ENCODE results near the gene LDLRAD2. TPM values are rescaled to one million over a fixed set of nuclear protein-coding genes. Genes with fewer than 3 reads are reported as not detected.
"Not testable (repeated sequence)": the region's sequence is repeated elsewhere in the genome, so short reads cannot be mapped to it uniquely, and the experiment has no call there.

LDLRAD2 gene
- total RNA-seq, 2 donors from 2014 or later = 0.05 to 0.07 TPM

GRCh38 chr1:21821385-21822019 lies 9.4 kb downstream of the LDLRAD2 start:
- no peaks in the 10 kb centered on the region for H3K36me3 Mint-ChIP-seq (ENCODE audit: insufficient read depth in 2 of 2)
- no peaks in the 10 kb centered on the region for H3K9me3 Mint-ChIP-seq
- ATAC-seq (replicated peaks in 1 of 2) (no peak), DNase-seq (no peak)
- H3K27ac Mint-ChIP-seq = no peak overlapping the region
- H3K4me3 Mint-ChIP-seq = no peak overlapping the region
- H3K4me1 Mint-ChIP-seq (ENCODE audit: low read depth) = no peaks in the 10 kb centered on the region
- no peaks in the 10 kb centered on the region for H3K27me3 Mint-ChIP-seq (ENCODE audit: low read depth)

GRCh38 chr1:21822349-21822748 lies 10.3 kb downstream of the LDLRAD2 start:
- H3K4me3 Mint-ChIP-seq = no peak overlapping the region
- no peaks in the 10 kb centered on the region for H3K4me1 Mint-ChIP-seq (ENCODE audit: low read depth)
- no peaks in the 10 kb centered on the region for H3K36me3 Mint-ChIP-seq (ENCODE audit: insufficient read depth in 2 of 2)
- no peak for DNase-seq
- no peak overlapping the region for H3K27ac Mint-ChIP-seq
- ATAC-seq (replicated peaks in 1 of 2) = no peak
- H3K9me3 Mint-ChIP-seq = no peaks in the 10 kb centered on the region
- no peaks in the 10 kb centered on the region for H3K27me3 Mint-ChIP-seq (ENCODE audit: low read depth)

- DNase-seq (no peak), ATAC-seq (replicated peaks in 1 of 2) (no peak)
- no peaks in the 10 kb centered on the region for H3K9me3 Mint-ChIP-seq
- H3K27ac Mint-ChIP-seq = no peak overlapping the region
- H3K4me1 Mint-ChIP-seq (ENCODE audit: low read depth) = no peaks in the 10 kb centered on the region
- no peaks in the 10 kb centered on the region for H3K27me3 Mint-ChIP-seq (ENCODE audit: low read depth)
- no peak overlapping the region for H3K4me3 Mint-ChIP-seq
- no peaks in the 10 kb centered on the region for H3K36me3 Mint-ChIP-seq (ENCODE audit: insufficient read depth in 2 of 2)
Observed at GRCh38 chr1:21823206-21823979, 11.3 kb downstream of the LDLRAD2 start.

GRCh38 chr1:21823980-21824702 lies 12.1 kb downstream of the LDLRAD2 start:
- H3K27me3 Mint-ChIP-seq (ENCODE audit: low read depth) = no peaks in the 10 kb centered on the region
- no peak for ATAC-seq (replicated peaks in 1 of 2)
- H3K36me3 Mint-ChIP-seq (ENCODE audit: insufficient read depth in 2 of 2) = no peaks in the 10 kb centered on the region
- H3K27ac Mint-ChIP-seq = no peak overlapping the region
- H3K4me3 Mint-ChIP-seq = no peak overlapping the region
- no peaks in the 10 kb centered on the region for H3K4me1 Mint-ChIP-seq (ENCODE audit: low read depth)
- DNase-seq = no peak
- no peaks in the 10 kb centered on the region for H3K9me3 Mint-ChIP-seq

- no peaks in the 10 kb centered on the region for H3K36me3 Mint-ChIP-seq (ENCODE audit: insufficient read depth in 2 of 2)
- H3K27ac Mint-ChIP-seq = no peak overlapping the region
- H3K4me1 Mint-ChIP-seq (ENCODE audit: low read depth) = no peaks in the 10 kb centered on the region
- H3K9me3 Mint-ChIP-seq = no peaks in the 10 kb centered on the region
- ATAC-seq (replicated peaks in 1 of 2) = no peak
- no peaks in the 10 kb centered on the region for H3K27me3 Mint-ChIP-seq (ENCODE audit: low read depth)
- no peak overlapping the region for H3K4me3 Mint-ChIP-seq
- no peak for DNase-seq
Observed at GRCh38 chr1:21824926-21825325, 12.9 kb downstream of the LDLRAD2 start.

GRCh38 chr1:21825393-21825792 lies 13.3 kb downstream of the LDLRAD2 start:
- Mint-ChIP-seq H3K36me3 (ENCODE audit: insufficient read depth in 2 of 2) (no peaks in the 10 kb centered on the region), H3K9me3 (no peaks in the 10 kb centered on the region), H3K4me1 (ENCODE audit: low read depth) (no peaks in the 10 kb centered on the region), H3K4me3 (no peak overlapping the region), H3K27ac (no peak overlapping the region), H3K27me3 (ENCODE audit: low read depth) (no peaks in the 10 kb centered on the region)
- DNase-seq (no peak), ATAC-seq (replicated peaks in 1 of 2) (no peak)

- not testable (repeated sequence) for H3K9me3 Mint-ChIP-seq; H3K36me3 Mint-ChIP-seq (ENCODE audit: insufficient read depth in 2 of 2); ATAC-seq (replicated peaks in 1 of 2); DNase-seq; H3K27me3 Mint-ChIP-seq (ENCODE audit: low read depth); H3K27ac Mint-ChIP-seq; H3K4me1 Mint-ChIP-seq (ENCODE audit: low read depth); H3K4me3 Mint-ChIP-seq
Observed at GRCh38 chr1:21826694-21827093, 14.6 kb downstream of the LDLRAD2 start.

GRCh38 chr1:21827141-21827679 lies 15.1 kb downstream of the LDLRAD2 start:
- no peak overlapping the region for H3K27ac Mint-ChIP-seq
- no peak overlapping the region for H3K4me3 Mint-ChIP-seq
- ATAC-seq (replicated peaks in 1 of 2) (no peak), DNase-seq (no peak)
- H3K36me3 Mint-ChIP-seq (ENCODE audit: insufficient read depth in 2 of 2) = no peaks in the 10 kb centered on the region
- no peaks in the 10 kb centered on the region for H3K9me3 Mint-ChIP-seq
- H3K27me3 Mint-ChIP-seq (ENCODE audit: low read depth) = no peaks in the 10 kb centered on the region
- H3K4me1 Mint-ChIP-seq (ENCODE audit: low read depth) = no peaks in the 10 kb centered on the region

GRCh38 chr1:21828075-21828474 lies 16.0 kb downstream of the LDLRAD2 start:
- no peak for DNase-seq
- Mint-ChIP-seq H3K9me3 (no peaks in the 10 kb centered on the region), H3K36me3 (ENCODE audit: insufficient read depth in 2 of 2) (peaks cover 2 to 3% of the 10 kb centered on the region in 2 donors), H3K4me1 (ENCODE audit: low read depth) (no peaks in the 10 kb centered on the region), H3K27ac (no peak overlapping the region), H3K27me3 (ENCODE audit: low read depth) (no peaks in the 10 kb centered on the region), H3K4me3 (no peak overlapping the region)
- no peak for ATAC-seq (replicated peaks in 1 of 2)

- no peaks in the 10 kb centered on the region for H3K27me3 Mint-ChIP-seq (ENCODE audit: low read depth)
- H3K4me1 Mint-ChIP-seq (ENCODE audit: low read depth) = no peaks in the 10 kb centered on the region
- H3K4me3 Mint-ChIP-seq = no peak overlapping the region
- no peak for DNase-seq
- no peak overlapping the region for H3K27ac Mint-ChIP-seq
- no peak for ATAC-seq (replicated peaks in 1 of 2)
- H3K9me3 Mint-ChIP-seq = no peaks in the 10 kb centered on the region
- peaks cover 2 to 3% of the 10 kb centered on the region in 2 donors for H3K36me3 Mint-ChIP-seq (ENCODE audit: insufficient read depth in 2 of 2)
Observed at GRCh38 chr1:21828506-21829210, 16.6 kb downstream of the LDLRAD2 start.

- Mint-ChIP-seq H3K4me3 (no peak overlapping the region), H3K9me3 (no peaks in the 10 kb centered on the region), H3K4me1 (ENCODE audit: low read depth) (no peaks in the 10 kb centered on the region), H3K36me3 (ENCODE audit: insufficient read depth in 2 of 2) (peaks cover 2 to 5% of the 10 kb centered on the region in 2 donors), H3K27ac (no peak overlapping the region), H3K27me3 (ENCODE audit: low read depth) (no peaks in the 10 kb centered on the region)
- ATAC-seq (replicated peaks in 1 of 2) (no peak), DNase-seq (no peak)
Observed at GRCh38 chr1:21829294-21829693, 17.2 kb downstream of the LDLRAD2 start.

- Mint-ChIP-seq H3K4me3 (no peak overlapping the region), H3K4me1 (ENCODE audit: low read depth) (no peaks in the 10 kb centered on the region), H3K36me3 (ENCODE audit: insufficient read depth in 2 of 2) (peaks cover 2 to 11% of the 10 kb centered on the region in 2 donors), H3K27me3 (ENCODE audit: low read depth) (no peaks in the 10 kb centered on the region), H3K27ac (no peak overlapping the region), H3K9me3 (no peaks in the 10 kb centered on the region)
- ATAC-seq (replicated peaks in 1 of 2) (no peak), DNase-seq (no peak)
Observed at GRCh38 chr1:21830792-21831453, 18.9 kb downstream of the LDLRAD2 start.
